Urothelium cell line (cell line): Measurements from ENCODE around the gene PKNOX2.

Experiments used
- DNase-seq: peaks from one replicate; pipeline ENCODE4 v3.0.0; 2011; ENCODE audit warnings: low spot score, mixed read lengths
- FAIRE-seq: peaks from 2 replicates; lab custom pipeline; 2011; peaks lifted over from hg19 to GRCh38; lab: Jason Lieb, UNC

PKNOX2 gene

GRCh38 chr11:125228993-125229392, 64.4 kb downstream of the PKNOX2 start:
- FAIRE-seq, result no peak
- DNase-seq, result no peak

- FAIRE-seq (no peak), DNase-seq (no peak)
These were observed 65.4 kb downstream of the PKNOX2 start for GRCh38 chr11:125229916-125230315.

GRCh38 chr11:125233116-125233515, 68.6 kb downstream of the PKNOX2 start:
- DNase-seq, result no peak
- FAIRE-seq, result no peak

GRCh38 chr11:125233736-125234275, 69.3 kb downstream of the PKNOX2 start:
- FAIRE-seq, result no peak
- no peak for DNase-seq

- no peak for DNase-seq
- FAIRE-seq, result no peak
These were observed 70.5 kb downstream of the PKNOX2 start for GRCh38 chr11:125235071-125235471.

GRCh38 chr11:125236072-125236825, 71.7 kb downstream of the PKNOX2 start:
- no peak for DNase-seq
- no peak for FAIRE-seq

GRCh38 chr11:125239585-125240560, 75.3 kb downstream of the PKNOX2 start:
- FAIRE-seq (no peak), DNase-seq (no peak)

GRCh38 chr11:125241104-125241503, 76.6 kb downstream of the PKNOX2 start:
- FAIRE-seq, result no peak

GRCh38 chr11:125242141-125242775, 77.7 kb downstream of the PKNOX2 start:
- DNase-seq (no peak), FAIRE-seq (no peak)

More at GRCh38 chr11:125241104-125241503, 76.6 kb downstream of the PKNOX2 start:
- DNase-seq, result no peak

GRCh38 chr11:125244166-125244565, 79.6 kb downstream of the PKNOX2 start:
- DNase-seq (no peak), FAIRE-seq (no peak)

- DNase-seq (no peak), FAIRE-seq (no peak)
These were observed 80.7 kb downstream of the PKNOX2 start for GRCh38 chr11:125245299-125245698.

- no peak for DNase-seq
- FAIRE-seq, result no peak
These were observed 82.9 kb downstream of the PKNOX2 start for GRCh38 chr11:125247431-125247830.

- no peak for FAIRE-seq
These were observed 86.0 kb downstream of the PKNOX2 start for GRCh38 chr11:125250318-125251213.

GRCh38 chr11:125251214-125251545, 86.6 kb downstream of the PKNOX2 start:
- DNase-seq (no peak), FAIRE-seq (no peak)

More at GRCh38 chr11:125250318-125251213, 86.0 kb downstream of the PKNOX2 start:
- DNase-seq, result no peak

- no peak for FAIRE-seq
These were observed 87.4 kb downstream of the PKNOX2 start for GRCh38 chr11:125251956-125252355.

GRCh38 chr11:125253289-125253688, 88.7 kb downstream of the PKNOX2 start:
- DNase-seq, result no peak
- no peak for FAIRE-seq

More at GRCh38 chr11:125251956-125252355, 87.4 kb downstream of the PKNOX2 start:
- DNase-seq, result no peak

GRCh38 chr11:125253795-125254525, 89.4 kb downstream of the PKNOX2 start:
- FAIRE-seq, result no peak
- DNase-seq, result no peak

GRCh38 chr11:125256541-125257189, 92.1 kb downstream of the PKNOX2 start:
- no peak for DNase-seq
- FAIRE-seq, result no peak

GRCh38 chr11:125257190-125257579, 92.6 kb downstream of the PKNOX2 start:
- DNase-seq (no peak), FAIRE-seq (no peak)
